Measurements from ENCODE around the gene ABHD14A.

The ABHD14A gene

GRCh38 chr3:52021489-52022268 lies 46.8 kb downstream of the ABHD14A start:
- DNase-seq = no peak

GRCh38 chr3:52022323-52023100 lies 47.6 kb downstream of the ABHD14A start:
- no peak for DNase-seq

GRCh38 chr3:52023101-52023770 lies 48.4 kb downstream of the ABHD14A start:
- no peak for DNase-seq

GRCh38 chr3:52023860-52024764 lies 49.2 kb downstream of the ABHD14A start:
- DNase-seq = no peak

GRCh38 chr3:52024765-52025452 lies 50.0 kb downstream of the ABHD14A start:
- DNase-seq = no peak

GRCh38 chr3:52025453-52025852 lies 50.6 kb downstream of the ABHD14A start:
- no peak for DNase-seq

- DNase-seq = no peak
Observed at GRCh38 chr3:52026041-52026440, 51.2 kb downstream of the ABHD14A start.

GRCh38 chr3:52028572-52028971 lies 53.7 kb downstream of the ABHD14A start:
- peak; percentile 26 for DNase-seq

GRCh38 chr3:52029053-52029452 lies 54.2 kb downstream of the ABHD14A start:
- DNase-seq = no peak

- DNase-seq = no peak
Observed at GRCh38 chr3:52029535-52029934, 54.7 kb downstream of the ABHD14A start.

Data from EL (cell line).